ENCODE data around the gene ORM1.

ORM1 gene

DNA sequence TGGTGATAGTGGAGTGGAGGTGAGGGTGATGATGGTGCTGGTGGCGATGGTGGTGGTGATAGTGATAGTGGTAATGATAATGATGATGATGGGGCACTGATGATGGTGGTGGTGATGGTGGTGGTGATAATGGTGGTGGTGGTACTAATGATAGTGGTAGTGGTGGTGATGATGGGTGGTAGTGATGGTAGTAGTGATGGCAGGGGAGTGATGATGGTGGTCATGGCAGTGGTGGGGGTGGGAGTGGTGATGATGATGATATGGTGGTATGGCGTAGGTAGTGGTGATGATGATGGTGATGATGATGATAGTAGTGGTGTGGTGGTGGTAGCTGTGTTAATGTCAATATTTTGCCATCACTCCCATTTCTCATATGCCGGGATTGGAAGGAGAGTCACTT, 44.5 kb upstream of the ORM1 start:
- TF ChIP-seq, protein P1, sequence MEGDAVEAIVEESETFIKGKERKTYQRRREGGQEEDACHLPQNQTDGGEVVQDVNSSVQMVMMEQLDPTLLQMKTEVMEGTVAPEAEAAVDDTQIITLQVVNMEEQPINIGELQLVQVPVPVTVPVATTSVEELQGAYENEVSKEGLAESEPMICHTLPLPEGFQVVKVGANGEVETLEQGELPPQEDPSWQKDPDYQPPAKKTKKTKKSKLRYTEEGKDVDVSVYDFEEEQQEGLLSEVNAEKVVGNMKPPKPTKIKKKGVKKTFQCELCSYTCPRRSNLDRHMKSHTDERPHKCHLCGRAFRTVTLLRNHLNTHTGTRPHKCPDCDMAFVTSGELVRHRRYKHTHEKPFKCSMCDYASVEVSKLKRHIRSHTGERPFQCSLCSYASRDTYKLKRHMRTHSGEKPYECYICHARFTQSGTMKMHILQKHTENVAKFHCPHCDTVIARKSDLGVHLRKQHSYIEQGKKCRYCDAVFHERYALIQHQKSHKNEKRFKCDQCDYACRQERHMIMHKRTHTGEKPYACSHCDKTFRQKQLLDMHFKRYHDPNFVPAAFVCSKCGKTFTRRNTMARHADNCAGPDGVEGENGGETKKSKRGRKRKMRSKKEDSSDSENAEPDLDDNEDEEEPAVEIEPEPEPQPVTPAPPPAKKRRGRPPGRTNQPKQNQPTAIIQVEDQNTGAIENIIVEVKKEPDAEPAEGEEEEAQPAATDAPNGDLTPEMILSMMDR (IDR thresholded peaks at IDR 0.05; ENCODE audit: low read depth, low read length) = no peak
- no peaks in the 10 kb centered on the region for H3K9me3 ChIP-seq (ENCODE audit: severe bottlenecking)
- H3K27ac ChIP-seq = no peak overlapping the region
- H3K4me3 ChIP-seq (ENCODE audit: low read depth, low read length) = no peak overlapping the region
- peak; percentile 0 for DNase-seq
- H3K27me3 ChIP-seq (ENCODE audit: insufficient read depth, low read depth, severe bottlenecking) = no peaks in the 10 kb centered on the region
- peaks cover 45% of the 10 kb centered on the region for H3K36me3 ChIP-seq

DNA sequence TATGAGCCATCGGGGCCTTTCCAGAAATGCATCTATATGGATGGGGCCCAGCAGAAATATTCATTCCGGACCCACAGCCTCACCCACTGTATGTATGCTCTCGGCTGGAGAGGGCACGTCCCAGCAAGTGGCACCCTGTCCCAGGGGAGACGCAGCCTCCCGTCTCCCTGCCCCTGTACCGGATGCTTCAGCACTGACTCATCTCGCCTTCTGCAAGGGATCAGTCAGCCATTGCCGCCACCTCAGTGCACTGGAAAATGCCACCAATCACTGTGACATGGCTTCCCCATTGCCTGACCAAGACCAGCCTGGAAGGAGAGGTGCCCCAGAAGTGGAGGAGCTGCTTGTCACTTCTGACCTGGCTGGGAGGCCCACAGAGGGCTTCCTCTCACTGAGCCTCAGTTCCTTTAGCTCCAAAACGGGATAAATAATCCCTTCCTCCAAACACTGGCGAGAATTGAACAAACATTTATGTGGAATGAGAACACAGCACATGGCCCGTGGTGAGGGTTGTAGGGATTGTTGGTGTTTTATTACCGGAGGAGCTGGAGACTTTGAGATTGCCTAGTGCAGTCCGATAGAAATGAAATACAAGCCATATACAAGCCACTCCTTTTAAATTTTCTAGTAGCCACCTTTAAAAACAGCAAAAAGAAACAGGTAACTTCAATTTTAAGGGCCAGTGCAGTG, 43.9 kb upstream of the ORM1 start:
- Histone ChIP-seq H3K27me3 (ENCODE audit: insufficient read depth, low read depth, severe bottlenecking) (no peaks in the 10 kb centered on the region), H3K9me3 (ENCODE audit: severe bottlenecking) (no peaks in the 10 kb centered on the region), H3K36me3 (peaks cover 50% of the 10 kb centered on the region), H3K4me3 (ENCODE audit: low read depth, low read length) (no peak overlapping the region), H3K27ac (no peak overlapping the region)
- TF ChIP-seq, protein P1 (IDR thresholded peaks at IDR 0.05; ENCODE audit: low read depth, low read length) = no peak
- peak; percentile 3 for DNase-seq

DNA sequence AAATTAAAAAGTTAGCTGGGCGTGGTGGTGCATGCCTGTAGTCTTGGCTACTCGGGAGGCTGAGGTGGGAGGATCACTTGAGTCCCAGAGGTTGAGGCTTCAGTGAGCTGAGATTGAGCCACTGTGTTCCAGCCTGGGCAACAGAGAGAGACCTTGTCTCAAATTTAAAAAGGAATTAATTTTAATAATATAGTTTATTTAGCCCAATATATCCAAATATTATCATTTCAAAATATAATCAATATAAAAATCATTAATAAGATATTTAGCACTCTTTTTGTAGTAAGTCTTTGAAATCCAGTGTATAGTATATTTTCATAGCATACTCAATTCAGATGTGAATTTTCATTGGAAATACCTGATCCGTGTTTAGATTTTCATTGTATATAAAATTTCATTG, 43.2 kb upstream of the ORM1 start:
- no peaks in the 10 kb centered on the region for H3K9me3 ChIP-seq (ENCODE audit: severe bottlenecking)
- TF ChIP-seq, protein P1 (IDR thresholded peaks at IDR 0.05; ENCODE audit: low read depth, low read length) = no peak
- peaks cover 57% of the 10 kb centered on the region for H3K36me3 ChIP-seq
- H3K27ac ChIP-seq = no peak overlapping the region
- peak; percentile 3 for DNase-seq
- no peaks in the 10 kb centered on the region for H3K27me3 ChIP-seq (ENCODE audit: insufficient read depth, low read depth, severe bottlenecking)
- no peak overlapping the region for H3K4me3 ChIP-seq (ENCODE audit: low read depth, low read length)

DNA sequence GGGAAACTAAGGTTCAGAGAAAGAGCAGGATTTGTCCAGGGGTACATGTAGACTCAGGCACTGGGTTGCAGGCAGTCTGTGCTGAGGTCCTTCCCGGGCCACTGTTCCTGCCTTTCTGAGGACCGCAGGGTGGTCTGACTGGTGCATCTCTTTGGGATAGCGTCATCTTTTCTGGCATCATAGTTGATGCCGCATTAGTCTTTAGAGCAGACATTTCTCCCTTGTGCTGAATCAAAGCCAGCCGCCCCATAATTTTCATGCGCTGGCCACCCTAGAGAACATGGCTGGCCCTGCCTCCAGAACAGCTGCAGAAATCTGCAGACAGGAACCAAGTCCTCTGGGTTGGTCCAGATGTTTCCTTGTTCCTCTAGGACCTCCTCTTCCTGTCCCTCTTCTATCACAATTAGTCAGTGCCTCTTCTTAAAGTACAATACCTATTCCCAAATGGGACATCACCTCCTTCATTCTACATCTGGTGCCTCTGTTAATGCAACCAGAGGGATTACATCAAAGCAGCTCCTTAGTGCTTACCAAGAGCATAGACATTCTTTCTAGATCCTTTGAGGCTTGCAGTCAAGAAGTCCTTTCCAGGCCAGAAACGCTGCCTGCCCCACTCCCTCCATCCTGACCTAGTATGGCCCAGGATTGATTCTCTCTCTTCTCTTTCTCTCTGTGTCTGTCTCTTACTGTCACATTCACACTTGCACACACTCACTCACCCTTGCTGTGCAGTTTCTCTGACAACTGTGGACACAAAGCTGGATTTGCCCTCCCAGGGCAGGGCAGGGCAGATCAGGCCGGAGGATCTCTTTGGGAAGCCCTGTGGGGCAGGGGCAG, 42.0 kb upstream of the ORM1 start:
- no peak overlapping the region for H3K27ac ChIP-seq
- peak; percentile 4 for DNase-seq
- TF ChIP-seq, protein P1 (IDR thresholded peaks at IDR 0.05; ENCODE audit: low read depth, low read length) = no peak
- no peaks in the 10 kb centered on the region for H3K9me3 ChIP-seq (ENCODE audit: severe bottlenecking)
- no peak overlapping the region for H3K4me3 ChIP-seq (ENCODE audit: low read depth, low read length)
- no peaks in the 10 kb centered on the region for H3K27me3 ChIP-seq (ENCODE audit: insufficient read depth, low read depth, severe bottlenecking)
- peaks cover 58% of the 10 kb centered on the region for H3K36me3 ChIP-seq

DNA sequence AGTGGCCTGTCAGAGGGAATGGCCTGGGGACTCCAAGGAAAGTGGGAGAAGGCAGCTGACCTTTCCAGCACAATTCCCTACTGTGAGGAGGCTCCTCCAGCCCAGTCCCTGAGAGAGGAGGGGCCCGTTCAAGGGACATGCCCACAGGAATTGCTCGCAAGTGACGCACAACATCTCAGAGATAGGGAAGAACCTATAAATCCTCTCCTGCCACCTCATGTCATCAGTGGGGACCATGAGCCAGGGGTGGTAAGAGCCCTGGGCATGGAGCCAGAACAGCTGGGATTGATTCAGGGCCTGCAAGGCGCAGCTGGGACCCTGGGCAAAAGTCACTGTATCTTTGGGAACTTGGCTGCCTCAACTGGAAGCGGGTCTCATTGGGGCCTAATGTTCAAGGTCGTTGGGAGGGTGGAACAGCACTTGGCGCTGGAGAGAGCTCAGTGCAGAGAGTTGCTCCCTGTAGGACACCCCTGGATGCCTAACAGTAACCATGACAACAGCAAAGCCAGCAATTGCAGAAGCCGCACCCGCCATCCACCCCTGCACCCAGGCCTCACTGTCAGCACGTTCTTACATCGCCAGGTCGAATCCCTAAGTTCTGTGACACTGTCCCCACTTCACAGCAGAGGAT, 41.3 kb upstream of the ORM1 start:
- Histone ChIP-seq H3K27ac (no peak overlapping the region), H3K36me3 (peaks cover 51% of the 10 kb centered on the region), H3K4me3 (ENCODE audit: low read depth, low read length) (no peak overlapping the region), H3K27me3 (ENCODE audit: insufficient read depth, low read depth, severe bottlenecking) (no peaks in the 10 kb centered on the region), H3K9me3 (ENCODE audit: severe bottlenecking) (no peaks in the 10 kb centered on the region)
- peak; percentile 4 for DNase-seq
- TF ChIP-seq, protein P1 (IDR thresholded peaks at IDR 0.05; ENCODE audit: low read depth, low read length) = no peak
